Adrenal gland (tissue), 19 donors: ENCODE data around the gene FAM3B. TPM values are rescaled to one million over a fixed set of nuclear protein-coding genes. Genes with fewer than 3 reads are reported as not detected.
A peak's percentile ranks its signal among the peaks of the same experiment; 100 is the strongest.

Experiments
- DNase-seq, 7 donors: peaks; one replicate each; pipeline ENCODE4 v3.0.0-alpha.2; 2019 to 2020
- H3K27ac ChIP-seq, 5 donors: fragments of 200-600 bp; sonication (generic) in 4 of 5; 1 replicate in 3 of 5; 2 replicates in 2 of 5; pipeline versions ENCODE4 v1.5.1 to v1.8.0; 2016 to 2020; ENCODE audit warnings: mild to moderate bottlenecking in 1 of 5
- H3K27me3 ChIP-seq: fragments of 200-600 bp; 2 replicates; pipeline ENCODE4 v1.8.0; 2021
- H3K36me3 ChIP-seq, 2 donors: fragments of 200-600 bp; replicated peaks in 1 of 2; 1 replicate in 1 of 2; 2 replicates in 1 of 2; pipeline versions ENCODE4 v1.5.1 to v1.8.0; 2018 to 2022
- H3K4me1 ChIP-seq, 2 donors: fragments of 200-600 bp; replicated peaks in 1 of 2; 1 replicate in 1 of 2; 2 replicates in 1 of 2; pipeline versions ENCODE4 v1.5.1 to v1.8.0; 2018 to 2021
- H3K4me3 ChIP-seq, 4 donors: fragments of 200-600 bp; sonication (generic) in 3 of 4; one replicate each; pipeline ENCODE4 v1.5.1; 2016 to 2018
- H3K9me3 ChIP-seq, 3 donors: fragments of 200-600 bp; sonication (generic) in 1 of 3; replicated peaks in 1 of 3; 1 replicate in 2 of 3; 2 replicates in 1 of 3; pipeline versions ENCODE4 v1.5.1 to v1.8.0; 2016 to 2021
- POLR2A ChIP-seq, 2 donors: fragments of 450-650 bp; IDR thresholded peaks; one replicate each; pipeline ENCODE4 v1.6.1; 2017; ENCODE audit warnings: antibody characterized with exemption in 2 of 2, mild to moderate bottlenecking in 2 of 2, moderate library complexity in 1 of 2
- WGBS, 4 donors: extraction: QIAGEN DNeasy Blood & Tissue Kit in 2 of 4; methylation state at CpG; one replicate each; pipeline versions ENCODE4 v1.1.5 to v1.1.7; 2013 to 2017; 5-methylcytosine and 5-hydroxymethylcytosine counted together
- intact Hi-C, 2 donors: fragments of 100-400 bp; cut with DNase I; formaldehyde crosslinking; loops; one replicate each; pipeline versions ENCODE4 v1.14.1 to v1.15.0; 2022 to 2023
- long read RNA-seq, 10 donors: library from polyadenylated mRNA in 3 of 10; unstranded in 2 of 10; stranded (forward) in 1 of 10; transcript quantifications; one replicate each; pipeline ENCODE4 v2.0.0 and lab custom pipeline, GENCODE V29; 2021 to 2026
- polyA plus RNA-seq, 3 donors: library from polyadenylated mRNA; stranded (reverse); fragments of 200-250 nt in 2 of 3; fragments of 350-450 nt in 1 of 3; fragmentation: Illumina TruSeq in 1 of 3; extraction: RNeasy Lipid Tissue Mini Kit (QIAGEN cat#74804) in 1 of 3; gene quantifications; one replicate each; pipeline ENCODE4 v1.2.3, GENCODE V29; 2013 to 2014
- total RNA-seq, 9 donors: library from RNA; depleted of rRNA in 4 of 9; stranded (reverse); fragments of >200 nt in 4 of 9; fragments of 120-200 nt in 1 of 9; fragmentation: NEBNext Ultra II Directional in 1 of 9; extraction: Animal tissue kit (Norgen Biotek cat#: 25700) in 1 of 9; gene quantifications; one replicate each; pipeline versions ENCODE4 v1.1.0 to v1.2.4, GENCODE V29; 2013 to 2023
- TF ChIP-seq, protein P1 (sequence below), 6 experiments: fragments of 450-650 bp in 4 of 6; fragments of 200-600 bp in 2 of 6; sonication (generic) in 1 of 6; IDR thresholded peaks; 1 replicate in 5 of 6; 2 replicates in 1 of 6; pipeline versions ENCODE4 v1.5.1 to v1.8.0; 2016 to 2021; ENCODE audit warnings: antibody characterized with exemption in 6 of 6, mild to moderate bottlenecking in 2 of 6, moderate library complexity in 1 of 6
- donor health status: healthy with polysubstance abuse.
- donor health status: Bipolar disorder and iron deficiency.
- donor health status: DM: yes; HTN: yes; CAD: no.
- donor health status: DM: no; HTN: no; CAD: no.
- donor health status: DM: no; HTN: no; CAD: no.
- donor health status: DM: yes; HTN: yes; CAD: no.

The FAM3B gene, protein sequence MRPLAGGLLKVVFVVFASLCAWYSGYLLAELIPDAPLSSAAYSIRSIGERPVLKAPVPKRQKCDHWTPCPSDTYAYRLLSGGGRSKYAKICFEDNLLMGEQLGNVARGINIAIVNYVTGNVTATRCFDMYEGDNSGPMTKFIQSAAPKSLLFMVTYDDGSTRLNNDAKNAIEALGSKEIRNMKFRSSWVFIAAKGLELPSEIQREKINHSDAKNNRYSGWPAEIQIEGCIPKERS
- total RNA-seq (under 1 TPM in 3 of 9 donors, not detected in 6; 0.22 to 0.38 (median 0.25) TPM), polyA plus RNA-seq (under 1 TPM in 1 of 3 donors, not detected in 2; 0.07 TPM)
- long read RNA-seq, donor 1: 0 reads
- long read RNA-seq, donor 2: 0 reads
- long read RNA-seq, donor 3: 0 reads
- long read RNA-seq, donor 4: 0 reads
- long read RNA-seq, donor 5: 0 reads
- long read RNA-seq, donor 6: 0 reads
- long read RNA-seq, donor 7: 0 reads
- long read RNA-seq, donor 8, partial matches to known transcripts: 0 of 3 reads
- long read RNA-seq, donor 8, other reads (novel, unspliced or antisense): 0 of 3 reads
- long read RNA-seq, donor 9: 0 reads
- long read RNA-seq, donor 10: 0 reads

DNA sequence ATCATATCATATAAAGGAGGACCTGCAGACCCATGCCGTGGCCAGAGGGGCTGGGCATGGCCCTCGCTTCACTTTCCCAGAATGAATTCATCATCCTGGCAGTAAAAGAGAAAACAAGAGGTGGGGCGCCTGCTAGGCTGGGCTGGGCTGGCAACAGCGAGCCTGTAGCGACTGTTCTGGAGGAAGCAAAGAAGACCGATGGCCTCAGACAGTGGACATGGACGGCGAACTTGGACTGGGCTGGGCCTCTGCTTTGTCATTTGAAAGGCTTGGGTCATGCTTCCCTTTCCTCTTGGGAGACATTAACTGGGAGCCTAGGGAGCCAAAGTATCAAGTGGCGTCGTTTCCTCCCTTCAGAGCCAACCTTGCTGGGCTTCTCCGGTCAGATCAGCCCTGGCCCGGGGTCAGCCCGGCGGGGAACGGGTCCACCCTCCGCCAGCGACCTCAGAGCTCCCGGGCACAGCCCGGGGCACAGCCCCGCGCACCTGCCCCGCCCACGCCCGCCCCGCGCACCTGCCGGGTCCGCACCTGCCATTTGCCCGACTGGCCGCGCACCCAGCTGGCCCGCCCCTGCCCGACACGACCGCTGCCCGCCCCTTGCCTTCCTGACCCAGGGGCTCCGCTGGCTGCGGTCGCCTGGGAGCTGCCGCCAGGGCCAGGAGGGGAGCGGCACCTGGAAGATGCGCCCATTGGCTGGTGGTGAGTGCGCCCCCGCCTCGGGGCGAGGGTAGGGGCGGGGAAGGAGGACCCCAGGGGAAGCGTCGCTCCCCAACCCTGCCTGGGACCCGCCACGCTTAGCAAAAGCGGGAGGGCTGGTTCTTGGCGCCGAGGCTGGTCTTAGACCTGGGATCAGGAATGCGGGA, at the start of gene FAM3B:
Gene FAM3B, plus strand, starts transcription at position 602 of the 863 bp plus-strand sequence. Its CDS starts 79 bp downstream, at position 681.
- H3K4me3 ChIP-seq: peak within 1 kb of the TSS in 1 of 4 donors; percentile 21
- DNase-seq: no peak
- H3K4me1 ChIP-seq: no peaks in the 10 kb centered on the region
- H3K36me3 ChIP-seq: no peaks in the 10 kb centered on the region
- H3K27ac ChIP-seq: no peak within 1 kb of the TSS
- intact Hi-C loops: no loop called here
- no peaks in the 10 kb centered on the region for H3K9me3 ChIP-seq
- H3K27me3 ChIP-seq: peaks cover 17% of the 10 kb centered on the region
- TF ChIP-seq, protein P1, sequence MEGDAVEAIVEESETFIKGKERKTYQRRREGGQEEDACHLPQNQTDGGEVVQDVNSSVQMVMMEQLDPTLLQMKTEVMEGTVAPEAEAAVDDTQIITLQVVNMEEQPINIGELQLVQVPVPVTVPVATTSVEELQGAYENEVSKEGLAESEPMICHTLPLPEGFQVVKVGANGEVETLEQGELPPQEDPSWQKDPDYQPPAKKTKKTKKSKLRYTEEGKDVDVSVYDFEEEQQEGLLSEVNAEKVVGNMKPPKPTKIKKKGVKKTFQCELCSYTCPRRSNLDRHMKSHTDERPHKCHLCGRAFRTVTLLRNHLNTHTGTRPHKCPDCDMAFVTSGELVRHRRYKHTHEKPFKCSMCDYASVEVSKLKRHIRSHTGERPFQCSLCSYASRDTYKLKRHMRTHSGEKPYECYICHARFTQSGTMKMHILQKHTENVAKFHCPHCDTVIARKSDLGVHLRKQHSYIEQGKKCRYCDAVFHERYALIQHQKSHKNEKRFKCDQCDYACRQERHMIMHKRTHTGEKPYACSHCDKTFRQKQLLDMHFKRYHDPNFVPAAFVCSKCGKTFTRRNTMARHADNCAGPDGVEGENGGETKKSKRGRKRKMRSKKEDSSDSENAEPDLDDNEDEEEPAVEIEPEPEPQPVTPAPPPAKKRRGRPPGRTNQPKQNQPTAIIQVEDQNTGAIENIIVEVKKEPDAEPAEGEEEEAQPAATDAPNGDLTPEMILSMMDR (IDR thresholded peaks at IDR 0.05): no peak
- TF ChIP-seq POLR2A (IDR thresholded peaks at IDR 0.05): no peak
- 11 to 57% (median 31%) methylated on average over 5 to 55 of the region's 55 CpGs for WGBS, 4 donors

DNA sequence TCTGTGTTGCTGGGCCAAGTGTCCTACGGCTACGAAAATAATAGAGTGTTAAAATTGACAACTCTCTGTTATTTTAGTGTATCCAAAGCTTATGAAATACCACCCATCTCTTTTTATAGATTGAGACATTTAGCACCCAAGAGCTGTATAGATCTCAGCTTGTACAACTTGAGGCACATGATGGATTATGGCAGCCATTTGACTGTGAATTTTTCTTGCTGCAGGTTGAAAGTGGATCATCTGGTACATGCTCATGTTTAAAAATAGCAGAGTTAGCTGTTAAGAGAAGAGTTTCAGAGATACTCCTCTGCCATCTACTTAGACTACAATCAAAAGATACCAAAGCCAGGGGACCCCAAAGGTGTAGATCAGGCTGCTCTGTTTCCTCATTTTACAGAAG, 49.3 kb upstream of the FAM3B start:
- Histone ChIP-seq H3K4me3 (no peak overlapping the region), H3K4me1 (no peaks in the 10 kb centered on the region), H3K9me3 (peaks cover 0 to 6% (median 5%) of the 10 kb centered on the region in 3 donors), H3K36me3 (no peaks in the 10 kb centered on the region), H3K27ac (no peak overlapping the region), H3K27me3 (no peaks in the 10 kb centered on the region)
- 87 to 93% (median 90%) methylated on average over 2 of the region's 2 CpGs for WGBS, 4 donors
- no peak for DNase-seq
- intact Hi-C loops: no loop called here
- no peak for TF ChIP-seq POLR2A (IDR thresholded peaks at IDR 0.05)
- TF ChIP-seq, protein P1 (IDR thresholded peaks at IDR 0.05): no peak

DNA sequence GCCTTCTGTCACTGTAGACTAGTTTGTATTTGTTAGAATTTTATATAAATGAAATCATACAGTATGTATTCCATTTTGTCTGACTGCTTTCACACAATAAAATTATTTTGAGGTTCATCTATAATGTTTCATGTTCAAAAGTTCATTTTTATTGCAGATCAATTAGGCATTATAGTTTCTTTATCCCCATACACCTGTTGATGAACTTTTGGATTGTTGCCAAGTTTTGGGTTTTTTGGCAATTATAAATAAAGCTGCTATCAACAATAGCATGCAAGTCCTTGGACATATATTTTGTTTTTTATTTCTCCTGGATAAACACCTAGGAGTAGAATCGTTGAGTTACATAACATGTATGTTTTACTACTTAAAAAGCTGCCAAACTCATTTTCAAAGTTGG, 47.1 kb upstream of the FAM3B start:
- Histone ChIP-seq H3K4me1 (no peaks in the 10 kb centered on the region), H3K27ac (no peak overlapping the region), H3K27me3 (no peaks in the 10 kb centered on the region), H3K36me3 (no peaks in the 10 kb centered on the region), H3K4me3 (no peak overlapping the region), H3K9me3 (peaks cover 0 to 9% (median 8%) of the 10 kb centered on the region in 3 donors)
- 47 to 76% (median 53%) methylated on average over 1 of the region's 1 CpG for WGBS, 4 donors
- intact Hi-C loops: no loop called here
- no peak for DNase-seq
- no peak for TF ChIP-seq POLR2A (IDR thresholded peaks at IDR 0.05)
- TF ChIP-seq, protein P1 (IDR thresholded peaks at IDR 0.05): no peak

DNA sequence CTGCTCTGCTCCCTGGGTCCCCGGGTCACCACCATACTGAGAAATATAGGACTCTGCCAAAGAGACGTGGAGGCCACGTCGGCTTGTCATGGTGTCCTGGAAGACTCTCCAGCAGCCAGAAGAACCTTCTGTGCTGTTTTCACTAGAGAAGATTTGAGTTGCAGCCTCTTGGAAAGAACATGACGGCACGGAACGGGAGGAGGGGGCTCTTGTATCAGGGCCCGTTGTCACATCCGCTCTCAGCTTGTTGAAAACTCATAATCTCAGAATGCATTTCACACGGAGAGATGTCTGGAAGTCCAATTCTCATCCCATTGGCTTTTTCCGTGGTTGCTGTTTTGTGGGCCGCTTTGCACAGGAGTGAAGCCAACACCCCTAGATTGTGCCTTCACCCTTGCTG, 39.4 kb upstream of the FAM3B start:
- 86 to 91% (median 89%) methylated on average over 12 of the region's 12 CpGs for WGBS, 4 donors
- TF ChIP-seq, protein P1 (IDR thresholded peaks at IDR 0.05): no peak
- no peak for TF ChIP-seq POLR2A (IDR thresholded peaks at IDR 0.05)
- H3K4me1 ChIP-seq: no peaks in the 10 kb centered on the region
- no peak for DNase-seq
- no peaks in the 10 kb centered on the region for H3K27me3 ChIP-seq
- peaks cover 0 to 4% (median 4%) of the 10 kb centered on the region in 3 donors for H3K9me3 ChIP-seq
- intact Hi-C loops: no loop called here
- no peak overlapping the region for H3K27ac ChIP-seq
- no peaks in the 10 kb centered on the region for H3K36me3 ChIP-seq
- H3K4me3 ChIP-seq: no peak overlapping the region
